Measurements from ENCODE around the gene SLC44A5.
"Not testable (repeated sequence)": the region's sequence is repeated elsewhere in the genome, so short reads cannot be mapped to it uniquely, and the experiment has no call there.

The SLC44A5 gene

GRCh38 chr1:75518686-75519085 lies 92.2 kb downstream of the SLC44A5 start:
- Histone ChIP-seq H3K9me3 (ENCODE audit: control insufficient read depth, insufficient read depth, low read length) (no peaks in the 10 kb centered on the region), H3K4me3 (ENCODE audit: low read depth, low read length) (no peak overlapping the region), H3K9ac (ENCODE audit: low read depth, low read length) (no peak overlapping the region), H3K36me3 (ENCODE audit: control insufficient read depth, insufficient read depth, low read length) (no peaks in the 10 kb centered on the region), H3K4me1 (ENCODE audit: control insufficient read depth, insufficient read depth, low read length) (no peaks in the 10 kb centered on the region), H3K27me3 (ENCODE audit: control insufficient read depth, insufficient read depth, low read length) (no peaks in the 10 kb centered on the region)

- Histone ChIP-seq H3K9ac (ENCODE audit: low read depth, low read length) (no peak overlapping the region), H3K9me3 (ENCODE audit: control insufficient read depth, insufficient read depth, low read length) (no peaks in the 10 kb centered on the region), H3K4me1 (ENCODE audit: control insufficient read depth, insufficient read depth, low read length) (no peaks in the 10 kb centered on the region), H3K27me3 (ENCODE audit: control insufficient read depth, insufficient read depth, low read length) (no peaks in the 10 kb centered on the region), H3K4me3 (ENCODE audit: low read depth, low read length) (no peak overlapping the region), H3K36me3 (ENCODE audit: control insufficient read depth, insufficient read depth, low read length) (no peaks in the 10 kb centered on the region)
Observed at GRCh38 chr1:75514270-75514669, 96.6 kb downstream of the SLC44A5 start.

DNA sequence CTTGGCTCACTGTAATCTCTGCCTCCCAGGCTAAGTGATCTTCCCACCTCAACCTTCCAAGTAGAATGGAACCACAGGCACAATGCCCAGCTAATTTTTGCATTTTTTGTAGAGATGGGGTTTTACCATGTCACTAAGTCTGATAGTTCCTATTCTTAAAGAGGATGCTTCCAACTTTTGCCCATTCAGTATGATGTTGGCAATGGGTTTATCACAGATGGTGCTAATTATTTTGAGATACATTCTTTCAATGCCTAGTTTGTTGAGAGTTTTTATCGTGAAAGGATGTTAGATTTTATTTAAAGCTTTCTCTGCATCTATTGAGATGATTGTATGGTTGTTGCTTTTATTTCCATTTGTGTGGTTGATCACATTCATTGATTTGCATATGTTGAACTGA lies 103.9 kb downstream of the SLC44A5 start:
- no peak overlapping the region for H3K9ac ChIP-seq (ENCODE audit: low read depth, low read length)

GRCh38 chr1:75503221-75503974 lies 107.5 kb downstream of the SLC44A5 start:
- no peak overlapping the region for H3K9ac ChIP-seq (ENCODE audit: low read depth, low read length)
- H3K4me3 ChIP-seq (ENCODE audit: low read depth, low read length): no peak overlapping the region
- no peaks in the 10 kb centered on the region for H3K27me3 ChIP-seq (ENCODE audit: control insufficient read depth, insufficient read depth, low read length)
- no peaks in the 10 kb centered on the region for H3K4me1 ChIP-seq (ENCODE audit: control insufficient read depth, insufficient read depth, low read length)
- H3K9me3 ChIP-seq (ENCODE audit: control insufficient read depth, insufficient read depth, low read length): no peaks in the 10 kb centered on the region
- no peaks in the 10 kb centered on the region for H3K36me3 ChIP-seq (ENCODE audit: control insufficient read depth, insufficient read depth, low read length)

More for the DNA sequence above, 103.9 kb downstream of the SLC44A5 start:
- Histone ChIP-seq H3K4me3 (ENCODE audit: low read depth, low read length) (no peak overlapping the region), H3K9me3 (ENCODE audit: control insufficient read depth, insufficient read depth, low read length) (no peaks in the 10 kb centered on the region), H3K36me3 (ENCODE audit: control insufficient read depth, insufficient read depth, low read length) (no peaks in the 10 kb centered on the region), H3K27me3 (ENCODE audit: control insufficient read depth, insufficient read depth, low read length) (no peaks in the 10 kb centered on the region), H3K4me1 (ENCODE audit: control insufficient read depth, insufficient read depth, low read length) (no peaks in the 10 kb centered on the region)

DNA sequence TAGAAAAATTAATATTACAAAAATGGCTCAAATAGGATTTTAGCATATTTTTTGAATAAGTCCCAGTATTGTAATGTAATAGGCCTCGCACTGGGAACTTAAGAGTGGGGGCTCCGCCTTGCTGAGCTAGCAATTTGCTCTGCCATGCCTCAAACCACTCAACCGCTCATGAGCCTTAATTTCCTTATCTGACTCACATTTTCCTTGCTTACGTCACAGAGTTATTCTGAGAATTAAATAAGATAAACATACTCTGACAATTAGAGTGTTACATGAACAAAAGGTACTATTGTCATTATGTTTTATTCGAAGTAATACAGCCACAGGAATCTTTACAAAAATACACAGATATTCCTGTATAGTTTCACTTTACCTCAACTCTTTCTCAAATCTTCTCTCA lies 108.1 kb downstream of the SLC44A5 start:
- H3K27me3 ChIP-seq (ENCODE audit: control insufficient read depth, insufficient read depth, low read length): no peaks in the 10 kb centered on the region
- H3K4me1 ChIP-seq (ENCODE audit: control insufficient read depth, insufficient read depth, low read length): no peaks in the 10 kb centered on the region
- no peak overlapping the region for H3K9ac ChIP-seq (ENCODE audit: low read depth, low read length)
- no peaks in the 10 kb centered on the region for H3K9me3 ChIP-seq (ENCODE audit: control insufficient read depth, insufficient read depth, low read length)
- no peak overlapping the region for H3K4me3 ChIP-seq (ENCODE audit: low read depth, low read length)
- H3K36me3 ChIP-seq (ENCODE audit: control insufficient read depth, insufficient read depth, low read length): no peaks in the 10 kb centered on the region

- no peak overlapping the region for H3K4me3 ChIP-seq (ENCODE audit: low read depth, low read length)
- no peaks in the 10 kb centered on the region for H3K36me3 ChIP-seq (ENCODE audit: control insufficient read depth, insufficient read depth, low read length)
- no peaks in the 10 kb centered on the region for H3K9me3 ChIP-seq (ENCODE audit: control insufficient read depth, insufficient read depth, low read length)
- H3K9ac ChIP-seq (ENCODE audit: low read depth, low read length): no peak overlapping the region
- H3K27me3 ChIP-seq (ENCODE audit: control insufficient read depth, insufficient read depth, low read length): no peaks in the 10 kb centered on the region
- H3K4me1 ChIP-seq (ENCODE audit: control insufficient read depth, insufficient read depth, low read length): no peaks in the 10 kb centered on the region
Observed at GRCh38 chr1:75501577-75502295, 109.2 kb downstream of the SLC44A5 start.

GRCh38 chr1:75492011-75492410 lies 118.9 kb downstream of the SLC44A5 start:
- Histone ChIP-seq H3K9me3 (ENCODE audit: control insufficient read depth, insufficient read depth, low read length) (no peaks in the 10 kb centered on the region), H3K4me3 (ENCODE audit: low read depth, low read length) (no peak overlapping the region), H3K36me3 (ENCODE audit: control insufficient read depth, insufficient read depth, low read length) (no peaks in the 10 kb centered on the region), H3K4me1 (ENCODE audit: control insufficient read depth, insufficient read depth, low read length) (no peaks in the 10 kb centered on the region), H3K9ac (ENCODE audit: low read depth, low read length) (no peak overlapping the region), H3K27me3 (ENCODE audit: control insufficient read depth, insufficient read depth, low read length) (no peaks in the 10 kb centered on the region)

- no peak overlapping the region for H3K4me3 ChIP-seq (ENCODE audit: low read depth, low read length)
- H3K36me3 ChIP-seq (ENCODE audit: control insufficient read depth, insufficient read depth, low read length): no peaks in the 10 kb centered on the region
- H3K27me3 ChIP-seq (ENCODE audit: control insufficient read depth, insufficient read depth, low read length): no peaks in the 10 kb centered on the region
- H3K9ac ChIP-seq (ENCODE audit: low read depth, low read length): no peak overlapping the region
- no peaks in the 10 kb centered on the region for H3K4me1 ChIP-seq (ENCODE audit: control insufficient read depth, insufficient read depth, low read length)
- peaks cover 10% of the 10 kb centered on the region for H3K9me3 ChIP-seq (ENCODE audit: control insufficient read depth, insufficient read depth, low read length)
Observed at GRCh38 chr1:75487399-75487798, 123.5 kb downstream of the SLC44A5 start.

GRCh38 chr1:75484789-75485188 lies 126.1 kb downstream of the SLC44A5 start:
- Histone ChIP-seq H3K4me1 (ENCODE audit: control insufficient read depth, insufficient read depth, low read length) (no peaks in the 10 kb centered on the region), H3K36me3 (ENCODE audit: control insufficient read depth, insufficient read depth, low read length) (no peaks in the 10 kb centered on the region), H3K9me3 (ENCODE audit: control insufficient read depth, insufficient read depth, low read length) (peaks cover 10% of the 10 kb centered on the region), H3K9ac (ENCODE audit: low read depth, low read length) (no peak overlapping the region), H3K4me3 (ENCODE audit: low read depth, low read length) (no peak overlapping the region), H3K27me3 (ENCODE audit: control insufficient read depth, insufficient read depth, low read length) (no peaks in the 10 kb centered on the region)

GRCh38 chr1:75482951-75483350 lies 128.0 kb downstream of the SLC44A5 start:
- no peak overlapping the region for H3K9ac ChIP-seq (ENCODE audit: low read depth, low read length)
- no peak overlapping the region for H3K4me3 ChIP-seq (ENCODE audit: low read depth, low read length)
- no peaks in the 10 kb centered on the region for H3K36me3 ChIP-seq (ENCODE audit: control insufficient read depth, insufficient read depth, low read length)
- H3K4me1 ChIP-seq (ENCODE audit: control insufficient read depth, insufficient read depth, low read length): no peaks in the 10 kb centered on the region
- no peaks in the 10 kb centered on the region for H3K27me3 ChIP-seq (ENCODE audit: control insufficient read depth, insufficient read depth, low read length)
- H3K9me3 ChIP-seq (ENCODE audit: control insufficient read depth, insufficient read depth, low read length): peaks cover 10% of the 10 kb centered on the region

- H3K4me3 ChIP-seq (ENCODE audit: low read depth, low read length); H3K27me3 ChIP-seq (ENCODE audit: control insufficient read depth, insufficient read depth, low read length); H3K4me1 ChIP-seq (ENCODE audit: control insufficient read depth, insufficient read depth, low read length); H3K9me3 ChIP-seq (ENCODE audit: control insufficient read depth, insufficient read depth, low read length); H3K9ac ChIP-seq (ENCODE audit: low read depth, low read length); H3K36me3 ChIP-seq (ENCODE audit: control insufficient read depth, insufficient read depth, low read length): not testable (repeated sequence)
Observed at GRCh38 chr1:75476486-75476885, 134.4 kb downstream of the SLC44A5 start.

- Histone ChIP-seq H3K9me3 (ENCODE audit: control insufficient read depth, insufficient read depth, low read length) (no peaks in the 10 kb centered on the region), H3K4me3 (ENCODE audit: low read depth, low read length) (no peak overlapping the region), H3K27me3 (ENCODE audit: control insufficient read depth, insufficient read depth, low read length) (no peaks in the 10 kb centered on the region), H3K36me3 (ENCODE audit: control insufficient read depth, insufficient read depth, low read length) (no peaks in the 10 kb centered on the region), H3K9ac (ENCODE audit: low read depth, low read length) (no peak overlapping the region), H3K4me1 (ENCODE audit: control insufficient read depth, insufficient read depth, low read length) (no peaks in the 10 kb centered on the region)
Observed at GRCh38 chr1:75475696-75476095, 135.2 kb downstream of the SLC44A5 start.
